ENCODE measurements around the gene FEM1A. TPM values are rescaled to one million over a fixed set of nuclear protein-coding genes. Genes with fewer than 3 reads are reported as not detected.
A peak's percentile ranks its signal among the peaks of the same experiment; 100 is the strongest.

FEM1A gene, protein sequence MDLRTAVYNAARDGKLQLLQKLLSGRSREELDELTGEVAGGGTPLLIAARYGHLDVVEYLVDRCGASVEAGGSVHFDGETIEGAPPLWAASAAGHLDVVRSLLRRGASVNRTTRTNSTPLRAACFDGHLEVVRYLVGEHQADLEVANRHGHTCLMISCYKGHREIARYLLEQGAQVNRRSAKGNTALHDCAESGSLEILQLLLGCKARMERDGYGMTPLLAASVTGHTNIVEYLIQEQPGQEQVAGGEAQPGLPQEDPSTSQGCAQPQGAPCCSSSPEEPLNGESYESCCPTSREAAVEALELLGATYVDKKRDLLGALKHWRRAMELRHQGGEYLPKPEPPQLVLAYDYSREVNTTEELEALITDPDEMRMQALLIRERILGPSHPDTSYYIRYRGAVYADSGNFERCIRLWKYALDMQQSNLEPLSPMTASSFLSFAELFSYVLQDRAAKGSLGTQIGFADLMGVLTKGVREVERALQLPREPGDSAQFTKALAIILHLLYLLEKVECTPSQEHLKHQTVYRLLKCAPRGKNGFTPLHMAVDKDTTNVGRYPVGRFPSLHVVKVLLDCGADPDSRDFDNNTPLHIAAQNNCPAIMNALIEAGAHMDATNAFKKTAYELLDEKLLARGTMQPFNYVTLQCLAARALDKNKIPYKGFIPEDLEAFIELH
- total RNA-seq (10 to 100 TPM; 30.7 to 94.0 (median 41.8) TPM), polyA plus RNA-seq (10 to 100 TPM; 28.4 to 28.5 TPM)
- long read RNA-seq, donor 1, full-length matches to known transcripts, result 235 of 235 reads
- long read RNA-seq, donor 1, partial matches to known transcripts, result 0 of 235 reads
- long read RNA-seq, donor 1, other reads (novel, unspliced or antisense), result 0 of 235 reads
- long read RNA-seq, donor 2, full-length matches to known transcripts, result 746 of 746 reads
- long read RNA-seq, donor 2, partial matches to known transcripts, result 0 of 746 reads
- long read RNA-seq, donor 2, other reads (novel, unspliced or antisense), result 0 of 746 reads
- long read RNA-seq, donor 3, full-length matches to known transcripts, result 203 of 203 reads
- long read RNA-seq, donor 3, partial matches to known transcripts, result 0 of 203 reads
- long read RNA-seq, donor 3, other reads (novel, unspliced or antisense), result 0 of 203 reads

DNA sequence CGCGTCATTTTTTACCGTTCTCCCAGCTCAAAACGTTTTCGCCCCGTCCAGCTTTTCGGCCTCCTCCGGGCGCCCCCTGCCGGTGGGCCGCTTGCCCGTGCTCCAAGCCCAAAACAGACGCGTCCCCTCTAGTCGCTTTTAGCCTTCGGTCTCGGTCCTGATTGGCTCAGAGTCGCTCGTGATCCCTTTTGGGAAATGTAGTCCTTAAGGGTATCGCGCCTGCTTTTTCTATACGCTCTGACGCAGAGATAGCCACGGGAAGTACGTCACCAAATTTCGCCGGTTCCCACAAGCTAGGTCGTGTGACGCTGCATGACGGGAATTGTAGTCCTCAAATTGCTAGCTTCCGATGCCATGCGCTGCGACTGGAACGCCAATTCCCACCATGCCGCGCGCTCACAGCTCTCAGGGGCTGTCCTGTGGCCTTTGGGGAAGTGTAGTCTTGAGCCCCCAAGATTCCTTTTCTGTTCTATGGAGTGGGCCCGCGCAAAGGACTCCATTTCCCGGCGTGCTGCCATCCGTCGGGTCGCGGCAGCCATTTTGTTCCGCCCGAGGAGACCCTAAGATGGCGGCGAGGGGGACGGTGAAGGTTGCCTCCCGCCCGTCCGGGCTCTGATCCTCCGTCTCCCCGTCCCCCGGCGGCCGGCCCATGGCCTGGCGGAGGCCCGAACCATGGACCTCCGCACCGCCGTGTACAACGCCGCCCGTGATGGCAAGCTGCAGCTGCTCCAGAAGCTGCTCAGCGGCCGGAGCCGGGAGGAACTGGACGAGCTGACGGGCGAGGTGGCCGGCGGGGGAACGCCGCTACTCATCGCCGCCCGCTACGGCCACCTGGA is at the start of gene FEM1A:
TSS of gene FEM1A (plus strand) at position 552 of the 836 bp plus-strand sequence. CDS start at position 673, 121 bp downstream.
- Histone ChIP-seq H3K9me3 (no peaks in the 10 kb centered on the region), H3K4me3 (peak within 1 kb of the TSS; percentile 74 to 98 (median 94)), H3K27me3 (no peaks in the 10 kb centered on the region), H3K36me3 (peaks cover 0 to 39% (median 35%) of the 10 kb centered on the region in 9 donors), H3K4me1 (peaks cover 0 to 49% (median 35%) of the 10 kb centered on the region in 12 donors), H3K27ac (peak within 1 kb of the TSS; percentile 90 to 98 (median 95))
- peak; percentile 99 to 100 (median 100) for DNase-seq
- intact Hi-C loops (cut with DNase I), result loop anchor here in 9 of 10 donors (1.0 to 5.0 kb wide), 6 partner anchors 11 to 69 kb away; partner anchors contain the start of gene DPP9 (in 1 of the 9)
- WGBS, 4 donors, result 0 to 1% (median 0%) methylated on average over 46 to 80 of the region's 80 CpGs
- TF ChIP-seq, protein P1, sequence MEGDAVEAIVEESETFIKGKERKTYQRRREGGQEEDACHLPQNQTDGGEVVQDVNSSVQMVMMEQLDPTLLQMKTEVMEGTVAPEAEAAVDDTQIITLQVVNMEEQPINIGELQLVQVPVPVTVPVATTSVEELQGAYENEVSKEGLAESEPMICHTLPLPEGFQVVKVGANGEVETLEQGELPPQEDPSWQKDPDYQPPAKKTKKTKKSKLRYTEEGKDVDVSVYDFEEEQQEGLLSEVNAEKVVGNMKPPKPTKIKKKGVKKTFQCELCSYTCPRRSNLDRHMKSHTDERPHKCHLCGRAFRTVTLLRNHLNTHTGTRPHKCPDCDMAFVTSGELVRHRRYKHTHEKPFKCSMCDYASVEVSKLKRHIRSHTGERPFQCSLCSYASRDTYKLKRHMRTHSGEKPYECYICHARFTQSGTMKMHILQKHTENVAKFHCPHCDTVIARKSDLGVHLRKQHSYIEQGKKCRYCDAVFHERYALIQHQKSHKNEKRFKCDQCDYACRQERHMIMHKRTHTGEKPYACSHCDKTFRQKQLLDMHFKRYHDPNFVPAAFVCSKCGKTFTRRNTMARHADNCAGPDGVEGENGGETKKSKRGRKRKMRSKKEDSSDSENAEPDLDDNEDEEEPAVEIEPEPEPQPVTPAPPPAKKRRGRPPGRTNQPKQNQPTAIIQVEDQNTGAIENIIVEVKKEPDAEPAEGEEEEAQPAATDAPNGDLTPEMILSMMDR (IDR thresholded peaks at IDR 0.05), result peak; percentile 95 to 100 (median 98)
- TF ChIP-seq POLR2A (IDR thresholded peaks at IDR 0.05), result peak; percentile 7 to 71
- ATAC-seq, result peak; percentile 99

DNA sequence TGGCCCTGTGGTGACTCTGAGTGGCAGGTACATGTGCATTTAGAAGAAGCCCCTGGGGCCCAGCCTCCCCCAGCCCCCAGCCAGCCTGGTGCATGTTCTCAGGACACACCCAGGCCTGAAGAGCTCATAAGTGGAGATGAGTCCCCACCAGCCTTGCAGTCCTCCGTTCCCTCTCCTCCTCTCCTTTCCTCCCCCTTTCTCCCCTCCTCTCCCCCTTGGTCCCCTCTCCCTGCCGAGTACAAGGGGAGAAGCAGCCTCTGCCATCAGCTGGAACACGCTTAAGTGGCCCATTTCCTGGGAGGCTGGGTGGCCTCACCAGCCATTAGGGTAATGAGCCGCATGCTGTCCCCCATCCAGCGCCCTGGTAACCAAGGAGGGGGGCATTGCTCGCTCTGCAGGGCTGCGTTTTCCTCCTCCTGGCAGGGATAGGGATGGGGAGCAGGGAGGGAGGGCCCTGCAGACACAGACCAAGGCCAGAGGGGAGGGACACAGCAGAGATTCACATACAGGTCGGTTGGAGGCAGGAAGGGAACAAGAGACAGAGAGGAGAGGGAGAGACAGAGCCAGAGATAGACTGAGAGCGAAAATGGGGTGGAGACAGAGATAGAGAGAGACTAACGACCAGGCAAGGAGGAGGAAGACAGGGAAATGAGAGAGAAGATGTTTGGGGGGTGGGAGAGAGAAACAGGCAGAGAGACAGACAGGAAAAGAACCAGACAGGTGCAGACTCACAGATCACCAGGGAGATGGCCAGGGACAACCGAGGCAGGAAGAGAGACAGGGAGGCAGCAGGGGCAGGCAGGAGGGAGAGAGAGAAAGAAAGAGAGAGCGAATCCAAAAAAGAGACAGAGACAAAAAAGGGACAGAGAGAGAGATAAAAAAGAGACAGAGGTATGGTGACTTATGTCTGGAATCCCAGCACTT is 48.5 kb upstream of the FEM1A start:
- 26 to 38% (median 35%) methylated on average over 12 of the region's 12 CpGs for WGBS, 4 donors
- H3K4me3 ChIP-seq, result no peak overlapping the region
- DNase-seq (no peak), ATAC-seq (peak in 2 of 4 donors; percentile 8 to 39)
- no peaks in the 10 kb centered on the region for H3K36me3 ChIP-seq
- H3K27me3 ChIP-seq, result no peaks in the 10 kb centered on the region
- no peaks in the 10 kb centered on the region for H3K9me3 ChIP-seq
- H3K27ac ChIP-seq, result peak overlapping the region in 5 of 12 donors; percentile 34 to 56 (median 36)
- intact Hi-C loops (cut with DNase I), result no loop called here
- H3K4me1 ChIP-seq, result peaks cover 0 to 34% (median 10%) of the 10 kb centered on the region in 12 donors
- TF ChIP-seq, protein P1 (IDR thresholded peaks at IDR 0.05), result no peak
- no peak for TF ChIP-seq POLR2A (IDR thresholded peaks at IDR 0.05)

Data from heart left ventricle (tissue), 16 donors.